Body of pancreas (tissue), 4 donors: Measurements from ENCODE around the gene P3H1.

Experiments
- CTCF ChIP-seq, 7 experiments: fragments of 450-650 bp in 4 of 7; fragments of 200-600 bp in 3 of 7; sonication (generic) in 3 of 7; IDR thresholded peaks; one replicate each; pipeline ENCODE4 v1.5.1; 2016 to 2019; ENCODE audit warnings: antibody characterized with exemption in 7 of 7
- POLR2A ChIP-seq, 3 donors: fragments of 450-650 bp; IDR thresholded peaks; one replicate each; pipeline ENCODE4 v1.6.1; 2016; ENCODE audit warnings: antibody characterized with exemption in 3 of 3, mild to moderate bottlenecking in 2 of 3

GRCh38 chr1:42776502-42776901 lies 9.7 kb upstream of the P3H1 start:
- TF ChIP-seq CTCF (IDR thresholded peaks at IDR 0.05) (no peak), POLR2A (IDR thresholded peaks at IDR 0.05) (no peak)
